ENCODE measurements around the gene MOV10L1. TPM values are rescaled to one million over a fixed set of nuclear protein-coding genes. Genes with fewer than 3 reads are reported as not detected.

MOV10L1 gene
- total and polyA plus RNA-seq, 9 of the 15 experiments (the other 6 are each of a cell fraction or from before 2014, with no cell fraction given) = 0.06 to 0.43 (median 0.15) TPM

DNA sequence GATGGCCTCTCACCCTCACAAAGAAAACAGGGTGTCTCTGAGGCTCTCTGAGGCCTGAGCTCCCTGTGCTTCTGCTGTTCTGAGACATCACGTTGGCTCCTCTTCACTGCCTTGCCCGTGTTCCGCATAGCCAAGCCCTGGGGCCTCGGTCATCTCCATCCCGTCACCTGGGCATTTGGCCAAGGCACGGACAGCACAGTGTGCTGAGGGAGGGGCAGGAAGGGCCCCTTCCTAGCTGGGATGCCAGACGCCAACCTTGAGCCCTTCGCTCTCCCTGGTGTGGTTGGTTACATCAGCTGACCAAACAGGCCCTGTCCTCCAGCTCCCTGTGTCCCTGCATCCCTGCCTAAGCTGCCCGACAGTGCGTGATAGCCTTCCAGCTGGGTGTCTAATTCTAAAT, 25.9 kb downstream of the MOV10L1 start:
- no peak overlapping the region for H3K4me3 ChIP-seq
- 85% methylated on average over 7 of the region's 10 CpGs for WGBS (ENCODE audit: insufficient coverage, low coverage, missing lambda C conversion rate)
- DNase-seq (ENCODE audit: extremely low read depth in 1 of 4, low spot score in 3 of 4) (no peak), FAIRE-seq (no peak), ATAC-seq (no peak)
- no peaks in the 10 kb centered on the region for H3K9me3 ChIP-seq (replicated peaks; ENCODE audit: control insufficient read depth, insufficient read depth, low read depth, low read length)
- no peak overlapping the region for H3K27ac ChIP-seq (ENCODE audit: extremely low read depth, low read depth, low read length)
- BruUV-seq (replicated peaks) = no TSS peak
- POLR2A ChIA-PET = interaction anchor here (4.0 kb wide), 1 partner anchor 10 kb away, joined by 26 read pairs; no protein-coding TSS in a partner anchor
- in situ Hi-C loops (cut with MboI) = no loop called here
- H2AFZ ChIP-seq (ENCODE audit: low read depth, low read length) = no peak overlapping the region
- H3K79me2 ChIP-seq (ENCODE audit: control insufficient read depth, insufficient read depth, low read length) = no peaks in the 10 kb centered on the region
- no peaks in the 10 kb centered on the region for H4K20me1 ChIP-seq (replicated peaks; ENCODE audit: control insufficient read depth, insufficient read depth, low read length)
- H3K9ac ChIP-seq (ENCODE audit: insufficient read depth in 1 of 2, low read depth in 2 of 2, low read length in 2 of 2) = no peak overlapping the region
- TF ChIP-seq PRMT5 (CRISPR knock-in tag; IDR thresholded peaks at IDR 0.05) (no peak), SMAD3 (CRISPR knock-in tag; conservative IDR thresholded peaks at IDR 0.05) (no peak), EWSR1 (IDR thresholded peaks at IDR 0.05; ENCODE audit: borderline replicate concordance, low read depth, partially characterized antibody) (no peak), KDM1A (IDR thresholded peaks at IDR 0.05) (no peak), MCM2 (IDR thresholded peaks at IDR 0.05; ENCODE audit: low read depth) (no peak), E2F6 (IDR thresholded peaks at IDR 0.05; ENCODE audit: borderline replicate concordance in 1 of 2, extremely low read depth in 1 of 2, insufficient read depth in 1 of 2, insufficient read length in 1 of 2, low read depth in 1 of 2, low read length in 1 of 2, poor library complexity in 1 of 2, severe bottlenecking in 1 of 2) (no peak), C11orf30 (IDR thresholded peaks at IDR 0.05; ENCODE audit: low read depth) (no peak), ZKSCAN1 (IDR thresholded peaks at IDR 0.05; ENCODE audit: low read depth, low read length) (no peak), SIN3B (IDR thresholded peaks at IDR 0.05; ENCODE audit: low read depth) (no peak), ZKSCAN3 (CRISPR knock-in tag; IDR thresholded peaks at IDR 0.05) (no peak), SAFB (IDR thresholded peaks at IDR 0.05; ENCODE audit: borderline replicate concordance, low read depth, low read length) (no peak), STAT5B (CRISPR knock-in tag; IDR thresholded peaks at IDR 0.05) (no peak), TAF7 (tag; IDR thresholded peaks at IDR 0.05) (no peak), HNRNPK (IDR thresholded peaks at IDR 0.05; ENCODE audit: low read depth, low read length, poor library complexity, severe bottlenecking) (no peak)
- CTCF ChIA-PET (ENCODE audit: low intra/inter-chr PET ratio) = no interaction called here
- peaks cover 3% of the 10 kb centered on the region for H3K9me1 ChIP-seq (ENCODE audit: control insufficient read depth, insufficient read depth, low read length)
- H3K27me3 ChIP-seq (ENCODE audit: control insufficient read depth in 2 of 2, insufficient read depth in 2 of 2, low read length in 2 of 2) = no peaks in the 10 kb centered on the region
- no peak overlapping the region for H3K4me2 ChIP-seq (ENCODE audit: insufficient read depth, low read length)
- H3K4me1 ChIP-seq (replicated peaks in 1 of 2; ENCODE audit: control insufficient read depth in 2 of 2, insufficient read depth in 2 of 2, low read length in 2 of 2) = peaks cover 33 to 46% of the 10 kb centered on the region in 2 experiments
- intact Hi-C loops (cut with micrococcal nuclease) = no loop called here
- no peaks in the 10 kb centered on the region; the same call in 2 of the 3 replicates for H3K36me3 ChIP-seq (ENCODE audit: control insufficient read depth, insufficient read depth, low read length)

All from K562 (cell line).